H9 (cell line): Measurements from ENCODE around the gene ATRN. TPM values are rescaled to one million over a fixed set of nuclear protein-coding genes. Genes with fewer than 3 reads are reported as not detected.

ENCODE experiments used
- DNase-seq: peaks from one replicate; pipeline ENCODE4 v3.0.0-alpha.2; 2017
- H2AFZ ChIP-seq: one replicate; pipeline ENCODE4 v1.6.1; 2013; ENCODE audit warnings: mild to moderate bottlenecking, low read length, control low read depth, moderate library complexity
- H2AK5ac ChIP-seq: 2 replicates; pipeline ENCODE4 v1.6.1; 2013; ENCODE audit warnings: low read length, control low read depth, mixed read lengths; ENCODE audit not compliant: insufficient read length
- H2BK120ac ChIP-seq: one replicate; pipeline ENCODE4 v1.6.1; 2013; ENCODE audit warnings: low read depth, mild to moderate bottlenecking, low read length, control low read depth, inconsistent platforms; ENCODE audit not compliant: poor library complexity, severe bottlenecking
- H2BK12ac ChIP-seq: 2 replicates; pipeline ENCODE4 v1.6.1; 2013; ENCODE audit warnings: low read length, control low read depth, mixed read lengths, low read depth; ENCODE audit not compliant: insufficient read length
- H2BK15ac ChIP-seq: 2 replicates; pipeline ENCODE4 v1.6.1; 2013; ENCODE audit warnings: low read depth, low read length, control low read depth
- H2BK20ac ChIP-seq: one replicate; pipeline ENCODE4 v1.6.1; 2013; ENCODE audit warnings: low read depth, mild to moderate bottlenecking, low read length, control low read depth, inconsistent platforms; ENCODE audit not compliant: poor library complexity, severe bottlenecking
- H2BK5ac ChIP-seq: 2 replicates; pipeline ENCODE4 v1.6.1; 2013; ENCODE audit warnings: low read length, control low read depth, mixed read lengths; ENCODE audit not compliant: insufficient read length
- H3K14ac ChIP-seq: 2 replicates; pipeline ENCODE4 v1.6.1; 2013; ENCODE audit warnings: low read length, control low read depth; ENCODE audit not compliant: insufficient read depth
- H3K18ac ChIP-seq: 2 replicates; pipeline ENCODE4 v1.6.1; 2013; ENCODE audit warnings: low read depth, mild to moderate bottlenecking, mixed read lengths, low read length, control low read depth; ENCODE audit not compliant: insufficient read length
- H3K23ac ChIP-seq: 2 replicates; pipeline ENCODE4 v1.6.1; 2013; ENCODE audit warnings: low read length, control low read depth, mixed read lengths, low read depth; ENCODE audit not compliant: insufficient read length
- H3K23me2 ChIP-seq: 2 replicates; pipeline ENCODE4 v1.6.1; 2013; ENCODE audit warnings: low read depth, mild to moderate bottlenecking, mixed read lengths, low read length, control low read depth; ENCODE audit not compliant: insufficient read length, poor library complexity, severe bottlenecking
- H3K27ac ChIP-seq: 2 replicates; pipeline ENCODE4 v1.5.1; 2013; ENCODE audit warnings: low read length, control low read depth, mixed read lengths, low read depth; ENCODE audit not compliant: insufficient read length
- H3K27me3 ChIP-seq: 2 replicates; pipeline ENCODE4 v1.6.1; 2013; ENCODE audit warnings: low read length, control low read depth, inconsistent platforms; ENCODE audit not compliant: insufficient read depth
- H3K4ac ChIP-seq: 2 replicates; pipeline ENCODE4 v1.6.1; 2013; ENCODE audit warnings: low read depth, mild to moderate bottlenecking, control low read depth, inconsistent platforms, low read length, moderate library complexity
- H3K4me1 ChIP-seq: 2 replicates; pipeline ENCODE4 v1.6.1; 2013; ENCODE audit warnings: low read length, control low read depth, inconsistent platforms; ENCODE audit not compliant: insufficient read depth
- H3K4me2 ChIP-seq: 2 replicates; pipeline ENCODE4 v1.6.1; 2013; ENCODE audit warnings: low read length, control low read depth, mixed read lengths; ENCODE audit not compliant: insufficient read length, insufficient read depth
- H3K56ac ChIP-seq: 2 replicates; pipeline ENCODE4 v1.6.1; 2013; ENCODE audit warnings: low read depth, mild to moderate bottlenecking, mixed read lengths, low read length, control low read depth; ENCODE audit not compliant: insufficient read length
- H3K79me1 ChIP-seq: 2 replicates; pipeline ENCODE4 v1.6.1; 2013; ENCODE audit warnings: low read depth, mild to moderate bottlenecking, moderate library complexity, low read length, control low read depth, inconsistent platforms; ENCODE audit not compliant: insufficient read depth, poor library complexity, severe bottlenecking
- H3K79me2 ChIP-seq: 2 replicates; pipeline ENCODE4 v1.6.1; 2013; ENCODE audit warnings: low read length, control low read depth, inconsistent platforms; ENCODE audit not compliant: insufficient read depth
- H3K9ac ChIP-seq: 2 replicates; pipeline ENCODE4 v1.6.1; 2013; ENCODE audit warnings: low read length, control low read depth, mixed read lengths; ENCODE audit not compliant: insufficient read length; ENCODE audit errors: extremely low read depth
- H3K9me3 ChIP-seq: one replicate; pipeline ENCODE4 v1.6.1; 2013; ENCODE audit warnings: low read depth, low read length, inconsistent platforms; ENCODE audit not compliant: control insufficient read depth
- H3T11ph ChIP-seq: one replicate; pipeline ENCODE4 v1.6.1; 2013; ENCODE audit warnings: mild to moderate bottlenecking, low read length, control low read depth, inconsistent platforms
- H4K20me1 ChIP-seq: one replicate; pipeline ENCODE4 v1.6.1; 2013; ENCODE audit not compliant: control insufficient read depth, insufficient read length, insufficient read depth
- H4K5ac ChIP-seq: 2 replicates; pipeline ENCODE4 v1.6.1; 2013; ENCODE audit warnings: low read depth, mild to moderate bottlenecking, mixed read lengths, low read length, control low read depth; ENCODE audit not compliant: insufficient read length
- H4K8ac ChIP-seq: replicated peaks from 2 replicates; pipeline ENCODE4 v1.6.1; 2013; ENCODE audit warnings: low read length, control low read depth, mixed read lengths, low read depth; ENCODE audit not compliant: insufficient read length
- H4K91ac ChIP-seq: 2 replicates; pipeline ENCODE4 v1.6.1; 2013; ENCODE audit warnings: low read depth, mild to moderate bottlenecking, moderate library complexity, mixed read lengths, low read length, control low read depth; ENCODE audit not compliant: insufficient read length
- H3K27ac Mint-ChIP-seq, 3 experiments: 2 replicates in 2 of 3; 3 replicates in 1 of 3; pipeline ENCODE4 v1.8.0; 2020 to 2021; ENCODE audit warnings: mixed read lengths in 3 of 3, mild to moderate bottlenecking in 1 of 3, moderate library complexity in 1 of 3
- H3K27me3 Mint-ChIP-seq: 2 replicates; pipeline ENCODE4 v1.8.0; 2021; ENCODE audit warnings: low read depth, mild to moderate bottlenecking, moderate library complexity, mixed read lengths
- H3K36me3 Mint-ChIP-seq, 3 experiments: 2 replicates in 2 of 3; 3 replicates in 1 of 3; pipeline ENCODE4 v1.8.0; 2020 to 2021; ENCODE audit warnings: low read depth in 3 of 3, mixed read lengths in 3 of 3; ENCODE audit not compliant: insufficient read depth in 1 of 3
- H3K4me1 Mint-ChIP-seq, 2 experiments: 2 replicates each; pipeline ENCODE4 v1.8.0; 2020; ENCODE audit warnings: mixed read lengths in 2 of 2
- H3K4me3 Mint-ChIP-seq, 2 experiments: 2 replicates in 1 of 2; 3 replicates in 1 of 2; pipeline ENCODE4 v1.8.0; 2020 to 2021; ENCODE audit warnings: mild to moderate bottlenecking in 2 of 2, mixed read lengths in 2 of 2, moderate library complexity in 1 of 2
- H3K9me3 Mint-ChIP-seq, 2 experiments: 2 replicates in 1 of 2; 3 replicates in 1 of 2; pipeline ENCODE4 v1.8.0; 2020; ENCODE audit warnings: mild to moderate bottlenecking in 2 of 2, mixed read lengths in 2 of 2, moderate library complexity in 1 of 2
- whole genome bisulfite sequencing: extraction: QIAGEN DNeasy Blood & Tissue Kit; methylation state at CpG from one replicate; pipeline ENCODE4 v1.1.7; 2013; ENCODE audit warnings: missing lambda C conversion rate, low lambda C conversion rate, mixed read lengths; ENCODE audit not compliant: insufficient read length; ENCODE audit errors: extremely low coverage; 5-methylcytosine and 5-hydroxymethylcytosine counted together
- total RNA-seq: library from RNA; stranded (reverse); gene quantifications from 2 replicates; pipeline ENCODE4 v1.2.1, GENCODE V29; 2021
- TF ChIP-seq, protein P1 (sequence below): fragments of 200-600 bp; sonication (generic); conservative IDR thresholded peaks from 3 replicates; pipeline ENCODE4 v1.8.0; 2021; ENCODE audit warnings: antibody characterized with exemption, mild to moderate bottlenecking

ATRN gene
- total RNA-seq, 1 experiment from 2014 or later: 23.1 TPM

DNA sequence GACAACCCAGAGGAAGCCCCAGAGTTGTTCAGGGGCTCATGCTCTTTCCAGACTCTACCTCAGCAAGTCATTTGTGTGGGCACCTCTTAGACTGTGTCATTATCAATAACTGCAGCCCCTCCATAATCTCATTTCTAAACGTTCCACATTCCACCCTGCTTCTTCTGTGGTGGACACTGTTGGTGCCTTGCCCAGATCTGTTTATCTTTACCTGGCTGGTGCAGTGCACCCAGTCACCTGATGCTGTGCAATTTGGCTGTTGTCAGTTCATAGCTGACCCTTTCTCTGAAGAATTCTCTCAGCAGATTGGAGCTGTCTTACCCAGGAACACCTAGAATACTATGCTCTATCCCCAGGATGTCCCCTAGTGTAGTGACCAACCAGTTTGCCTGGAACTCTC is 80.0 kb downstream of the ATRN start:
- Histone ChIP-seq H4K20me1 (no peaks in the 10 kb centered on the region), H3K4ac (no peak overlapping the region), H3K79me2 (no peaks in the 10 kb centered on the region), H2BK120ac (no peak overlapping the region), H3K4me2 (no peak overlapping the region), H3K9me3 (no peaks in the 10 kb centered on the region), H4K5ac (no peak overlapping the region), H3K9ac (no peak overlapping the region), H3T11ph (no peak overlapping the region), H2BK12ac (no peak overlapping the region), H3K23ac (no peak overlapping the region), H3K27ac (no peak overlapping the region), H3K14ac (no peak overlapping the region), H4K91ac (no peak overlapping the region), H2BK20ac (no peak overlapping the region), H2BK15ac (no peak overlapping the region), H4K8ac (no peak overlapping the region), H3K18ac (no peak overlapping the region), H3K4me1 (no peaks in the 10 kb centered on the region), H2AK5ac (no peak overlapping the region), H2BK5ac (no peak overlapping the region), H2AFZ (no peak overlapping the region), H3K79me1 (no peaks in the 10 kb centered on the region), H3K56ac (no peak overlapping the region), H3K27me3 (no peaks in the 10 kb centered on the region), H3K23me2 (no peaks in the 10 kb centered on the region)
- Mint-ChIP-seq H3K27me3 (no peaks in the 10 kb centered on the region), H3K27ac (no peak overlapping the region), H3K9me3 (no peaks in the 10 kb centered on the region), H3K4me1 (no peaks in the 10 kb centered on the region), H3K36me3 (no peaks in the 10 kb centered on the region; a peak in 1 of 7 replicates), H3K4me3 (no peak overlapping the region)
- TF ChIP-seq, protein P1, sequence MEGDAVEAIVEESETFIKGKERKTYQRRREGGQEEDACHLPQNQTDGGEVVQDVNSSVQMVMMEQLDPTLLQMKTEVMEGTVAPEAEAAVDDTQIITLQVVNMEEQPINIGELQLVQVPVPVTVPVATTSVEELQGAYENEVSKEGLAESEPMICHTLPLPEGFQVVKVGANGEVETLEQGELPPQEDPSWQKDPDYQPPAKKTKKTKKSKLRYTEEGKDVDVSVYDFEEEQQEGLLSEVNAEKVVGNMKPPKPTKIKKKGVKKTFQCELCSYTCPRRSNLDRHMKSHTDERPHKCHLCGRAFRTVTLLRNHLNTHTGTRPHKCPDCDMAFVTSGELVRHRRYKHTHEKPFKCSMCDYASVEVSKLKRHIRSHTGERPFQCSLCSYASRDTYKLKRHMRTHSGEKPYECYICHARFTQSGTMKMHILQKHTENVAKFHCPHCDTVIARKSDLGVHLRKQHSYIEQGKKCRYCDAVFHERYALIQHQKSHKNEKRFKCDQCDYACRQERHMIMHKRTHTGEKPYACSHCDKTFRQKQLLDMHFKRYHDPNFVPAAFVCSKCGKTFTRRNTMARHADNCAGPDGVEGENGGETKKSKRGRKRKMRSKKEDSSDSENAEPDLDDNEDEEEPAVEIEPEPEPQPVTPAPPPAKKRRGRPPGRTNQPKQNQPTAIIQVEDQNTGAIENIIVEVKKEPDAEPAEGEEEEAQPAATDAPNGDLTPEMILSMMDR: no peak
- no CpG with 5 or more reads among the region's 1 CpG for WGBS
- DNase-seq: no peak
